Vagina (tissue), 2 donors: Measurements from ENCODE around the gene GK2. TPM values are rescaled to one million over a fixed set of nuclear protein-coding genes. Genes with fewer than 3 reads are reported as not detected.

Experiments used
- DNase-seq, 2 donors: peaks; one replicate each; pipeline ENCODE4 v3.0.0-alpha.2; 2017; ENCODE audit errors: extremely low spot score in 2 of 2
- H3K27ac ChIP-seq: fragments of 200-600 bp; sonication (generic); one replicate; pipeline ENCODE4 v1.5.1; 2019
- H3K27me3 ChIP-seq: fragments of 200-600 bp; sonication (generic); one replicate; pipeline ENCODE4 v1.5.1; 2019
- H3K36me3 ChIP-seq, 2 donors: fragments of 200-600 bp; sonication (generic); one replicate each; pipeline ENCODE4 v1.5.1; 2017 to 2019
- H3K4me1 ChIP-seq: fragments of 200-600 bp; sonication (generic); one replicate; pipeline ENCODE4 v1.5.1; 2019
- H3K4me3 ChIP-seq, 2 donors: fragments of 200-600 bp; sonication (generic); 1 replicate in 1 of 2; 2 replicates in 1 of 2; pipeline ENCODE4 v1.5.1; 2016 to 2019
- H3K9me3 ChIP-seq: fragments of 200-600 bp; sonication (generic); one replicate; pipeline ENCODE4 v1.5.1; 2019
- POLR2A ChIP-seq, 2 donors: fragments of 450-650 bp; IDR thresholded peaks; one replicate each; pipeline ENCODE4 v1.6.1; 2017; ENCODE audit warnings: antibody characterized with exemption in 2 of 2, mild to moderate bottlenecking in 2 of 2, moderate library complexity in 2 of 2
- POLR2AphosphoS5 ChIP-seq, 2 donors: sonication (generic); formaldehyde crosslinking; IDR thresholded peaks; one replicate each; pipeline ENCODE4 v1.9.0; 2017; ENCODE audit warnings: antibody characterized with exemption in 2 of 2, mild to moderate bottlenecking in 2 of 2, low read depth in 1 of 2; ENCODE audit not compliant: insufficient read depth in 1 of 2
- intact Hi-C: fragments of 100-400 bp; cut with DNase I; formaldehyde crosslinking; loops from one replicate; pipeline ENCODE4 v1.15.1; 2023
- total RNA-seq: library from RNA; depleted of rRNA; stranded (reverse); fragments of >200 nt; gene quantifications from one replicate; pipeline ENCODE4 v1.2.3, GENCODE V29; 2016
- TF ChIP-seq, protein P1 (sequence below), 3 experiments: fragments of 450-650 bp in 2 of 3; fragments of 200-600 bp in 1 of 3; sonication (generic) in 1 of 3; IDR thresholded peaks; one replicate each; pipeline ENCODE4 v1.5.1; 2017 to 2019; ENCODE audit warnings: antibody characterized with exemption in 3 of 3, mild to moderate bottlenecking in 2 of 3, moderate library complexity in 2 of 3

Gene GK2
- total RNA-seq, 1 donor from 2014 or later: not detected

DNA sequence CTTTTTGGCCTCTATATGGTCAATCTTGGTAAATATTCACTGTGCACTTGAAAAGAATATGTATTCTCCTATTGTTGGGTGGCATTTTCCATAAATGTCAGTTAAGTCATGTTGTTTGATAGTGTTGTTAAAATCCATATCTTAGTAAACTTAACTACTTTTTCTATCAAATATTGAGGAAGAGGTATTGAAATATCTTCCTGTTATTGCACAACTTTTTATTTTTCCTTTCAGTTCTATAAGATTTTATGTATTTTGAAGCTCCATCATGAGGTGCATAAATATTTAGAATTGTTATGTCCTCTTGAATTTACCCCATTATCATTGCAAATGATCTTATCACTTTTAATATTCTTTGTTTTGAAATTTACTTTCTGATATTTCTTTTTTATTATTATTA is 3.4 kb downstream of the GK2 start:
- H3K27me3 ChIP-seq: no peaks in the 10 kb centered on the region
- no peaks in the 10 kb centered on the region for H3K4me1 ChIP-seq
- intact Hi-C loops: no loop called here
- TF ChIP-seq POLR2A (IDR thresholded peaks at IDR 0.05) (no peak), POLR2AphosphoS5 (IDR thresholded peaks at IDR 0.05; ENCODE audit: insufficient read depth in 1 of 2, low read depth in 1 of 2) (no peak)
- TF ChIP-seq, protein P1, sequence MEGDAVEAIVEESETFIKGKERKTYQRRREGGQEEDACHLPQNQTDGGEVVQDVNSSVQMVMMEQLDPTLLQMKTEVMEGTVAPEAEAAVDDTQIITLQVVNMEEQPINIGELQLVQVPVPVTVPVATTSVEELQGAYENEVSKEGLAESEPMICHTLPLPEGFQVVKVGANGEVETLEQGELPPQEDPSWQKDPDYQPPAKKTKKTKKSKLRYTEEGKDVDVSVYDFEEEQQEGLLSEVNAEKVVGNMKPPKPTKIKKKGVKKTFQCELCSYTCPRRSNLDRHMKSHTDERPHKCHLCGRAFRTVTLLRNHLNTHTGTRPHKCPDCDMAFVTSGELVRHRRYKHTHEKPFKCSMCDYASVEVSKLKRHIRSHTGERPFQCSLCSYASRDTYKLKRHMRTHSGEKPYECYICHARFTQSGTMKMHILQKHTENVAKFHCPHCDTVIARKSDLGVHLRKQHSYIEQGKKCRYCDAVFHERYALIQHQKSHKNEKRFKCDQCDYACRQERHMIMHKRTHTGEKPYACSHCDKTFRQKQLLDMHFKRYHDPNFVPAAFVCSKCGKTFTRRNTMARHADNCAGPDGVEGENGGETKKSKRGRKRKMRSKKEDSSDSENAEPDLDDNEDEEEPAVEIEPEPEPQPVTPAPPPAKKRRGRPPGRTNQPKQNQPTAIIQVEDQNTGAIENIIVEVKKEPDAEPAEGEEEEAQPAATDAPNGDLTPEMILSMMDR (IDR thresholded peaks at IDR 0.05): no peak
- H3K27ac ChIP-seq: no peak overlapping the region
- no peak overlapping the region for H3K4me3 ChIP-seq
- no peaks in the 10 kb centered on the region for H3K9me3 ChIP-seq
- no peaks in the 10 kb centered on the region for H3K36me3 ChIP-seq
- DNase-seq: no peak

DNA sequence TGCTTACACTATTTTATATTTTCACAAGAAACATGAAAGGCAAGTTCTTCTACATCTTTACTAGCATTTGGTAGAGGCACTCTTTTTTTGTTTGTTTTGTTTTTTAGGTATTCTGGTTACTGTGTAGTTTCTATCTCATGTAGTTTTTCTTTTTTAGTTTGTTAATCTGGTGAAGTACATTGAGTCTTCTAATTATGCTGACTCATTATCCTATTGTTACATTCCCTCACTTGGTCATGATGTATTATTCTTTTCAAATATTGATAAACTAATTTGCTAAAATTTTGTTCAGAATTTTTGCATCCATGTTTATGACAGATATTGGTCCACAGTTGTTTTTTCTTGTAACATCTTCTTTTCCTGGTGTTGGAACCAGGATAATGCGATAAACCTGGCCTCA is 4.7 kb downstream of the GK2 start:
- H3K27ac ChIP-seq: no peak overlapping the region
- TF ChIP-seq, protein P1 (IDR thresholded peaks at IDR 0.05): no peak
- TF ChIP-seq POLR2AphosphoS5 (IDR thresholded peaks at IDR 0.05; ENCODE audit: insufficient read depth in 1 of 2, low read depth in 1 of 2) (no peak), POLR2A (IDR thresholded peaks at IDR 0.05) (no peak)
- no peak for DNase-seq
- intact Hi-C loops: no loop called here
- H3K4me3 ChIP-seq: no peak overlapping the region
- no peaks in the 10 kb centered on the region for H3K4me1 ChIP-seq
- H3K36me3 ChIP-seq: no peaks in the 10 kb centered on the region
- H3K27me3 ChIP-seq: no peaks in the 10 kb centered on the region
- no peaks in the 10 kb centered on the region for H3K9me3 ChIP-seq

DNA sequence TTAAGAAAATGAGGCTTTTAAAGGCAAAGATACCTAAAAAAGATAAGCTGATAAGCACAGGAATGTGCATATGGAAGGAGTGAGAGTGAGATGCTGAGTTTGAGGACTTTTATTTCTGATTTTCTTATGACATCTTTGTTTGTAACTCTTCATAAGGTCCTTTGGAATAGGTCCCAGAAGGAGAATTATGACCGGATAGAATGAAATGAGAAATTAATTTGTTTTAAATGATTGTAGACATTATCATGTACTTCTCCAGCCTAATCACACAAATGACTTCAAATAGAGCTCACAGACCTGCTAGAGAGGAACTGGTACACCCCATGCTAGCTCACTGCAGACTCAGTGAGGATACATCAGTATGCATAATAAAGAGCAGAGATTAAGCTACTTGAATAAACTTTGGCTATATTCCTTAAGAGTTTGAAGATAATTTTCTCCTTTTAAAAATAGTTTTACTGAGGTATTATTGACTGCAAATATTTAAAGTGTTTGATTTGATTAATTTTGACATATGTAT is 5.6 kb downstream of the GK2 start:
- intact Hi-C loops: no loop called here
- no peak for DNase-seq
- Histone ChIP-seq H3K27me3 (no peaks in the 10 kb centered on the region), H3K4me1 (no peaks in the 10 kb centered on the region), H3K27ac (no peak overlapping the region), H3K4me3 (no peak overlapping the region), H3K9me3 (no peaks in the 10 kb centered on the region), H3K36me3 (no peaks in the 10 kb centered on the region)
- no peak for TF ChIP-seq POLR2AphosphoS5 (IDR thresholded peaks at IDR 0.05; ENCODE audit: insufficient read depth in 1 of 2, low read depth in 1 of 2)
- TF ChIP-seq, protein P1 (IDR thresholded peaks at IDR 0.05): no peak
- no peak for TF ChIP-seq POLR2A (IDR thresholded peaks at IDR 0.05)

DNA sequence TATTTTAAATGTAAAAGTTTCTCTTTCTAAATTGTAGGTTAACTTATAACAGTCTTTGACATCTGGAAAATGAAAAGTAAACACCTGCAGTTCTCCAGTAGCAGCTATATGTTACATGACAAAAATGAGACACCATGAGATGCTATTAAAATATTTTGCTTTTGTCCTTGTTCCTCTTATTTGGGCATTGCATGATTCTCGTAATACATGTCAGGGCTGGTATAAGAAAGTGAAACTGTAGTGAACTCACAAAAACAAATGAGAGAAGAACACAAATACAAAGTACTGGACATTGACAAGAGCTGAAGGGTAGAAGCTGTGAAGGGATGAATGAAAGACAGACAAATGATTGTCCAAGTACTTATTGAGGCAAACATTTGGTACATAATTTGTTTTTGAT is 9.0 kb downstream of the GK2 start:
- H3K36me3 ChIP-seq: no peaks in the 10 kb centered on the region
- TF ChIP-seq, protein P1 (IDR thresholded peaks at IDR 0.05): no peak
- H3K27me3 ChIP-seq: no peaks in the 10 kb centered on the region
- H3K4me3 ChIP-seq: no peak overlapping the region
- H3K9me3 ChIP-seq: no peaks in the 10 kb centered on the region
- intact Hi-C loops: no loop called here
- no peak for DNase-seq
- no peaks in the 10 kb centered on the region for H3K4me1 ChIP-seq
- no peak overlapping the region for H3K27ac ChIP-seq

DNA sequence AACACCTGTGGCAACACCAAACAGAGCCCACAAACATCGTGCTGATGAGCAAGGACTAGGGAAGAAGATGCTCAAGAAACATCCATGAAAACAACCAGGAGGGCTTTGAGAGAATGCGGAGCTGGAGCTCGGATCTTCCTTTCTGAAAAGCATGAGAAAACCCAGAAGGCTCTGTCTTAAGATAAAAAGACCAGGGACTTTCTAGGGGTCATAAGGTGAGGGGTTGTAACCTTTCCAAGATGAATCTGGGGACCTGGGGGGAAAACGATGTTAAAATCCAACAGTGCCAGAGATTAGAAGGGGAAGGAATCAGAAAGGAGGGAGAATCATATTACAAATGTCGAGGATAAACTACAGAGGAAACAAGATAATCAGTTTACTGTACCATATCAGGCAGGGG is 10.1 kb downstream of the GK2 start:
- Histone ChIP-seq H3K9me3 (no peaks in the 10 kb centered on the region), H3K27me3 (no peaks in the 10 kb centered on the region), H3K27ac (no peak overlapping the region), H3K36me3 (no peaks in the 10 kb centered on the region), H3K4me3 (no peak overlapping the region), H3K4me1 (no peaks in the 10 kb centered on the region)
- TF ChIP-seq, protein P1 (IDR thresholded peaks at IDR 0.05): no peak
- TF ChIP-seq POLR2A (IDR thresholded peaks at IDR 0.05) (no peak), POLR2AphosphoS5 (IDR thresholded peaks at IDR 0.05; ENCODE audit: insufficient read depth in 1 of 2, low read depth in 1 of 2) (no peak)
- intact Hi-C loops: no loop called here
- DNase-seq: no peak
